ENCODE data around the gene OCA2.

- TF ChIP-seq CTCF (IDR thresholded peaks at IDR 0.05; ENCODE audit: low read length) (no peak), EZH2 (IDR thresholded peaks at IDR 0.05; ENCODE audit: borderline replicate concordance, low read length) (no peak)
Observed at GRCh38 chr15:28105793-28106192, 6.7 kb upstream of the OCA2 start.
